K562 (cell line): ENCODE data around the gene GABARAPL2. TPM values are rescaled to one million over a fixed set of nuclear protein-coding genes. Genes with fewer than 3 reads are reported as not detected.
A peak's percentile ranks its signal among the peaks of the same experiment; 100 is the strongest.

Experiments
- DEAF1 ChIP-seq: fragments of 450-650 bp; formaldehyde crosslinking; IDR thresholded peaks from 2 replicates; pipeline ENCODE4 v1.4.0; 2020; ENCODE audit warnings: mild to moderate bottlenecking, moderate library complexity
- DPF2 ChIP-seq: fragments of 450-650 bp; IDR thresholded peaks from 2 replicates; pipeline ENCODE4 v1.6.1; 2016
- ELF1 ChIP-seq: fragments of 200-800 bp; sonication (Bioruptor generic); IDR thresholded peaks from 2 replicates; pipeline ENCODE4 v1.6.1; 2016; ENCODE audit warnings: missing genetic modification characterization, missing compliant biosample characterization
- ETV1 ChIP-seq: fragments of 450-650 bp; conservative IDR thresholded peaks from 2 replicates; pipeline ENCODE4 v1.6.1; 2016; ENCODE audit warnings: missing genetic modification characterization, control low read depth, low read depth, missing compliant biosample characterization
- FOXK2 ChIP-seq, 2 experiments: fragments of 450-650 bp; IDR thresholded peaks in 1 of 2; conservative IDR thresholded peaks in 1 of 2; 2 replicates each; pipeline ENCODE4 v1.6.1; 2016; ENCODE audit warnings: low read depth in 2 of 2, mild to moderate bottlenecking in 1 of 2
- KAT7 ChIP-seq: sonication (generic); formaldehyde crosslinking; IDR thresholded peaks from 2 replicates; pipeline ENCODE4 v1.8.0; 2022; ENCODE audit warnings: missing genetic modification reagents, mild to moderate bottlenecking, borderline replicate concordance
- L3MBTL2 ChIP-seq: fragments of 450-650 bp; IDR thresholded peaks from 2 replicates; pipeline ENCODE4 v1.6.1; 2016; ENCODE audit warnings: mild to moderate bottlenecking, moderate library complexity
- NCOA2 ChIP-seq, 2 experiments: fragments of 450-650 bp; IDR thresholded peaks; 2 replicates each; pipeline ENCODE4 v1.6.1; 2018; ENCODE audit warnings: mild to moderate bottlenecking in 2 of 2, moderate library complexity in 1 of 2; ENCODE audit not compliant: partially characterized antibody in 2 of 2
- NCOA6 ChIP-seq: fragments of 450-650 bp; IDR thresholded peaks from 2 replicates; pipeline ENCODE4 v1.6.1; 2017; ENCODE audit warnings: mild to moderate bottlenecking
- NFE2 ChIP-seq: IDR thresholded peaks from 2 replicates; pipeline ENCODE4 v1.6.1; 2014; ENCODE audit warnings: antibody characterized with exemption, low read depth
- PML ChIP-seq: IDR thresholded peaks from 2 replicates; pipeline ENCODE4 v1.6.1; 2012; ENCODE audit warnings: low read length, inconsistent platforms
- PRPF4 ChIP-seq: fragments of 200-400 bp; formaldehyde crosslinking; IDR thresholded peaks from one replicate; pipeline ENCODE4 v1.6.1; 2017; ENCODE audit warnings: low read length, low read depth, mild to moderate bottlenecking; ENCODE audit not compliant: insufficient read depth, poor library complexity, severe bottlenecking
- SAFB2 ChIP-seq: fragments of 200-400 bp; formaldehyde crosslinking; IDR thresholded peaks from 2 replicates; pipeline ENCODE4 v1.6.1; 2018; ENCODE audit warnings: borderline replicate concordance, low read length, low read depth, moderate library complexity; ENCODE audit not compliant: severe bottlenecking
- TAF9B ChIP-seq: fragments of 450-650 bp; IDR thresholded peaks from 2 replicates; pipeline ENCODE4 v1.6.1; 2018; ENCODE audit warnings: mild to moderate bottlenecking; ENCODE audit not compliant: partially characterized antibody
- TBP ChIP-seq: optimal IDR thresholded peaks from 2 replicates; pipeline ENCODE3; 2011; ENCODE audit warnings: low read depth, low read length, improper control_type of control experiment
- ZNF133 ChIP-seq: fragments of 250-450 bp; sonication (Bioruptor Pico); IDR thresholded peaks from 2 replicates; pipeline ENCODE4 v1.4.0; 2020; ENCODE audit warnings: mild to moderate bottlenecking
- polyA plus RNA-seq, 8 experiments: library from polyadenylated mRNA; depleted of rRNA in 4 of 8; stranded (reverse) in 5 of 8; unstranded in 3 of 8; fragments of >200 nt; fragmentation: Nextera tagmentation in 2 of 8; fragmentation: Illumina TruSeq in 1 of 8; extraction: Ambion mirVana in 2 of 8; extraction: Trizol in 1 of 8; gene quantifications; 2 replicates each; pipeline versions ENCODE4 v1.2.1 to v1.2.3, GENCODE V29; 2011 to 2014; ENCODE audit warnings: inconsistent platforms in 1 of 8, missing spikeins in 1 of 8
- total RNA-seq, 7 experiments: library from RNA; depleted of rRNA in 6 of 7; stranded (reverse); fragments of >200 nt in 6 of 7; fragmentation: Illumina TruSeq in 2 of 7; extraction: Trizol in 2 of 7; gene quantifications; 2 replicates each; pipeline versions ENCODE4 v1.2.1 to v1.2.3, GENCODE V29; 2011 to 2021; ENCODE audit warnings: low replicate concordance in 1 of 7
- TF ChIP-seq, protein P1 (sequence below): fragments of 450-650 bp; conservative IDR thresholded peaks from 2 replicates; pipeline ENCODE4 v1.6.1; 2016; ENCODE audit warnings: missing genetic modification characterization, low read depth, mild to moderate bottlenecking, control low read depth, missing compliant biosample characterization
- TF ChIP-seq, protein P2 (sequence below), 2 experiments: IDR thresholded peaks; 2 replicates each; pipeline ENCODE4 v1.6.1; 2012; ENCODE audit warnings: improper control_type of control experiment in 2 of 2, low read depth in 2 of 2, low read length in 2 of 2, borderline replicate concordance in 1 of 2
- TF ChIP-seq, protein P3 (sequence below): fragments of 250-450 bp; sonication (Bioruptor Pico); IDR thresholded peaks from 2 replicates; pipeline ENCODE4 v1.5.1; 2021; ENCODE audit warnings: mild to moderate bottlenecking

The GABARAPL2 gene
- total and polyA plus RNA-seq, 9 of the 15 experiments (the other 6 are each of a cell fraction or from before 2014, with no cell fraction given) = 42.1 to 288 (median 91.8) TPM

- TF ChIP-seq L3MBTL2 (peak; percentile 94), TAF9B (peak; percentile 31), PML (peak; percentile 81), NCOA2 (IDR thresholded peaks at IDR 0.05; ENCODE audit: partially characterized antibody in 2 of 2) (no peak), TBP (peak; percentile 74), DPF2 (peak; percentile 65), SAFB2 (no peak), NCOA6 (no peak), ETV1 (tag) (peak; percentile 85), NFE2 (no peak), DEAF1 (CRISPR knock-in tag) (no peak), ELF1 (tag) (peak; percentile 89), KAT7 (CRISPR knock-in tag) (0 out of 2 replicates have a peak, but pooled peaks have one; percentile 41), PRPF4 (no peak), FOXK2 (conservative IDR thresholded peaks at IDR 0.05 in 1 of 2, IDR thresholded peaks at IDR 0.05 in 1 of 2; ENCODE audit: low read depth in 2 of 2) (peak; percentile 17 to 47; a peak in 1 of 4 replicates), ZNF133 (no peak)
- TF ChIP-seq, protein P1, sequence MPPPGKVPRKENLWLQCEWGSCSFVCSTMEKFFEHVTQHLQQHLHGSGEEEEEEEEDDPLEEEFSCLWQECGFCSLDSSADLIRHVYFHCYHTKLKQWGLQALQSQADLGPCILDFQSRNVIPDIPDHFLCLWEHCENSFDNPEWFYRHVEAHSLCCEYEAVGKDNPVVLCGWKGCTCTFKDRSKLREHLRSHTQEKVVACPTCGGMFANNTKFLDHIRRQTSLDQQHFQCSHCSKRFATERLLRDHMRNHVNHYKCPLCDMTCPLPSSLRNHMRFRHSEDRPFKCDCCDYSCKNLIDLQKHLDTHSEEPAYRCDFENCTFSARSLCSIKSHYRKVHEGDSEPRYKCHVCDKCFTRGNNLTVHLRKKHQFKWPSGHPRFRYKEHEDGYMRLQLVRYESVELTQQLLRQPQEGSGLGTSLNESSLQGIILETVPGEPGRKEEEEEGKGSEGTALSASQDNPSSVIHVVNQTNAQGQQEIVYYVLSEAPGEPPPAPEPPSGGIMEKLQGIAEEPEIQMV (tag) = no peak
- TF ChIP-seq, protein P2, sequence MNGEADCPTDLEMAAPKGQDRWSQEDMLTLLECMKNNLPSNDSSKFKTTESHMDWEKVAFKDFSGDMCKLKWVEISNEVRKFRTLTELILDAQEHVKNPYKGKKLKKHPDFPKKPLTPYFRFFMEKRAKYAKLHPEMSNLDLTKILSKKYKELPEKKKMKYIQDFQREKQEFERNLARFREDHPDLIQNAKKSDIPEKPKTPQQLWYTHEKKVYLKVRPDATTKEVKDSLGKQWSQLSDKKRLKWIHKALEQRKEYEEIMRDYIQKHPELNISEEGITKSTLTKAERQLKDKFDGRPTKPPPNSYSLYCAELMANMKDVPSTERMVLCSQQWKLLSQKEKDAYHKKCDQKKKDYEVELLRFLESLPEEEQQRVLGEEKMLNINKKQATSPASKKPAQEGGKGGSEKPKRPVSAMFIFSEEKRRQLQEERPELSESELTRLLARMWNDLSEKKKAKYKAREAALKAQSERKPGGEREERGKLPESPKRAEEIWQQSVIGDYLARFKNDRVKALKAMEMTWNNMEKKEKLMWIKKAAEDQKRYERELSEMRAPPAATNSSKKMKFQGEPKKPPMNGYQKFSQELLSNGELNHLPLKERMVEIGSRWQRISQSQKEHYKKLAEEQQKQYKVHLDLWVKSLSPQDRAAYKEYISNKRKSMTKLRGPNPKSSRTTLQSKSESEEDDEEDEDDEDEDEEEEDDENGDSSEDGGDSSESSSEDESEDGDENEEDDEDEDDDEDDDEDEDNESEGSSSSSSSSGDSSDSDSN (IDR thresholded peaks at IDR 0.05; ENCODE audit: borderline replicate concordance in 1 of 2, low read depth in 2 of 2, low read length in 2 of 2) = peak in 1 of 2 experiments; percentile 79; a peak in 1 of 4 replicates
- TF ChIP-seq, protein P3, sequence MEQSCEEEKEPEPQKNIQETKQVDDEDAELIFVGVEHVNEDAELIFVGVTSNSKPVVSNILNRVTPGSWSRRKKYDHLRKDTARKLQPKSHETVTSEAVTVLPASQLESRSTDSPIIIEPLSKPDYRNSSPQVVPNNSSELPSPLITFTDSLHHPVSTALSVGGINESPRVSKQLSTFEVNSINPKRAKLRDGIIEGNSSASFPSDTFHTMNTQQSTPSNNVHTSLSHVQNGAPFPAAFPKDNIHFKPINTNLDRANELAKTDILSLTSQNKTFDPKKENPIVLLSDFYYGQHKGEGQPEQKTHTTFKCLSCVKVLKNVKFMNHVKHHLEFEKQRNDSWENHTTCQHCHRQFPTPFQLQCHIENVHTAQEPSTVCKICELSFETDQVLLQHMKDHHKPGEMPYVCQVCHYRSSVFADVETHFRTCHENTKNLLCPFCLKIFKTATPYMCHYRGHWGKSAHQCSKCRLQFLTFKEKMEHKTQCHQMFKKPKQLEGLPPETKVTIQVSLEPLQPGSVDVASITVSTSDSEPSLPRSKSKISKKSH (CRISPR knock-in tag) = no peak
These were observed 56.8 kb downstream of the GABARAPL2 start, which contains the start of gene ADAT1 (continued) for GRCh38 chr16:75622761-75623605.
